ENCODE measurements around the gene KRTAP3-2.

- TF ChIP-seq, protein P1, sequence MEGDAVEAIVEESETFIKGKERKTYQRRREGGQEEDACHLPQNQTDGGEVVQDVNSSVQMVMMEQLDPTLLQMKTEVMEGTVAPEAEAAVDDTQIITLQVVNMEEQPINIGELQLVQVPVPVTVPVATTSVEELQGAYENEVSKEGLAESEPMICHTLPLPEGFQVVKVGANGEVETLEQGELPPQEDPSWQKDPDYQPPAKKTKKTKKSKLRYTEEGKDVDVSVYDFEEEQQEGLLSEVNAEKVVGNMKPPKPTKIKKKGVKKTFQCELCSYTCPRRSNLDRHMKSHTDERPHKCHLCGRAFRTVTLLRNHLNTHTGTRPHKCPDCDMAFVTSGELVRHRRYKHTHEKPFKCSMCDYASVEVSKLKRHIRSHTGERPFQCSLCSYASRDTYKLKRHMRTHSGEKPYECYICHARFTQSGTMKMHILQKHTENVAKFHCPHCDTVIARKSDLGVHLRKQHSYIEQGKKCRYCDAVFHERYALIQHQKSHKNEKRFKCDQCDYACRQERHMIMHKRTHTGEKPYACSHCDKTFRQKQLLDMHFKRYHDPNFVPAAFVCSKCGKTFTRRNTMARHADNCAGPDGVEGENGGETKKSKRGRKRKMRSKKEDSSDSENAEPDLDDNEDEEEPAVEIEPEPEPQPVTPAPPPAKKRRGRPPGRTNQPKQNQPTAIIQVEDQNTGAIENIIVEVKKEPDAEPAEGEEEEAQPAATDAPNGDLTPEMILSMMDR (IDR thresholded peaks at IDR 0.05), result no peak
- TF ChIP-seq POLR2A (IDR thresholded peaks at IDR 0.05), result no peak
Observed at GRCh38 chr17:41048441-41048840, 48.7 kb upstream of the KRTAP3-2 start.

Measured in uterus (tissue), 2 donors.